Neural cell (in vitro differentiated cells): ENCODE results near the gene FUT6. TPM values are rescaled to one million over a fixed set of nuclear protein-coding genes. Genes with fewer than 3 reads are reported as not detected.
"Not testable (repeated sequence)": the region's sequence is repeated elsewhere in the genome, so short reads cannot be mapped to it uniquely, and the experiment has no call there.

Experiments
- H2AFZ ChIP-seq: fragments of 200-600, 300-800 bp; sonication (generic), shearing (Covaris generic); 2 replicates; pipeline ENCODE4 v1.6.0; 2014; ENCODE audit warnings: low read depth, mild to moderate bottlenecking, antibody characterized with exemption, low read length, moderate library complexity
- H3F3A ChIP-seq: fragments of 200-600 bp; shearing (Covaris generic); 2 replicates; pipeline ENCODE4 v1.6.1; 2016; ENCODE audit warnings: mild to moderate bottlenecking, moderate library complexity, mixed read lengths, antibody characterized with exemption, low read length; ENCODE audit not compliant: insufficient read depth, poor library complexity, severe bottlenecking
- H3K27ac ChIP-seq: fragments of 200-600, 300-800 bp; sonication (generic), shearing (Covaris generic); 2 replicates; pipeline ENCODE4 v1.5.1; 2014; ENCODE audit warnings: mild to moderate bottlenecking, low read length, moderate library complexity
- H3K27me3 ChIP-seq: fragments of 300-800, 200-600 bp; sonication (generic), shearing (Covaris generic); 2 replicates; pipeline ENCODE4 v1.6.0; 2014; ENCODE audit warnings: mild to moderate bottlenecking, low read depth, low read length, moderate library complexity; ENCODE audit not compliant: insufficient read depth
- H3K36me3 ChIP-seq: fragments of 300-800, 200-600 bp; sonication (generic), shearing (Covaris generic); 2 replicates; pipeline ENCODE4 v1.5.1; 2014; ENCODE audit warnings: mild to moderate bottlenecking, antibody characterized with exemption, low read length, moderate library complexity; ENCODE audit not compliant: insufficient read depth
- H3K4me2 ChIP-seq: fragments of 300-800, 200-600 bp; sonication (generic), shearing (Covaris generic); 2 replicates; pipeline ENCODE4 v1.6.0; 2014; ENCODE audit warnings: mild to moderate bottlenecking, low read length
- H3K4me3 ChIP-seq: fragments of 300-800, 200-600 bp; sonication (generic), shearing (Covaris generic); 2 replicates; pipeline ENCODE4 v1.5.1; 2014; ENCODE audit warnings: mild to moderate bottlenecking, low read length, moderate library complexity
- H3K79me2 ChIP-seq: fragments of 200-600 bp; shearing (Covaris generic); replicated peaks from 2 replicates; pipeline ENCODE4 v1.6.0; 2014; ENCODE audit warnings: mild to moderate bottlenecking, low read length, moderate library complexity; ENCODE audit not compliant: insufficient read depth
- H3K9ac ChIP-seq: fragments of 300-800, 200-600 bp; sonication (generic), shearing (Covaris generic); 2 replicates; pipeline ENCODE4 v1.6.1; 2016; ENCODE audit warnings: mild to moderate bottlenecking, low read length, mixed read lengths
- H3K9me2 ChIP-seq: fragments of 200-600 bp; shearing (Covaris generic); 2 replicates; pipeline ENCODE4 v1.6.1; 2016; ENCODE audit warnings: mild to moderate bottlenecking, low read length, mixed read lengths; ENCODE audit not compliant: insufficient read depth
- H3K9me3 ChIP-seq: fragments of 200-600, 300-800 bp; sonication (generic), shearing (Covaris generic); 2 replicates; pipeline ENCODE4 v1.6.1; 2016; ENCODE audit warnings: mild to moderate bottlenecking, mixed run types, low read length, moderate library complexity, mixed read lengths
- H4K20me1 ChIP-seq: fragments of 200-600 bp; shearing (Covaris generic); 2 replicates; pipeline ENCODE4 v1.6.1; 2016; ENCODE audit warnings: mild to moderate bottlenecking, mixed run types; ENCODE audit not compliant: insufficient read depth
- CTCF ChIP-seq: fragments of 450-650 bp; IDR thresholded peaks from 2 replicates; pipeline ENCODE4 v1.5.1; 2014; ENCODE audit warnings: antibody characterized with exemption, mild to moderate bottlenecking, moderate library complexity; ENCODE audit not compliant: poor library complexity, severe bottlenecking
- EP300 ChIP-seq: fragments of 450-650 bp; conservative IDR thresholded peaks from 2 replicates; pipeline ENCODE4 v1.6.1; 2014; ENCODE audit warnings: antibody characterized with exemption, mild to moderate bottlenecking, moderate library complexity; ENCODE audit not compliant: poor library complexity, severe bottlenecking
- EZH2 ChIP-seq: fragments of 200-600, 300-800 bp; shearing (Covaris generic), sonication (generic); IDR thresholded peaks from 2 replicates; pipeline ENCODE4 v1.6.1; 2014; ENCODE audit warnings: antibody characterized with exemption, low read length, borderline replicate concordance, mild to moderate bottlenecking; ENCODE audit not compliant: insufficient read depth, poor library complexity, severe bottlenecking
- MXI1 ChIP-seq: fragments of 450-650 bp; conservative IDR thresholded peaks from 2 replicates; pipeline ENCODE4 v1.6.1; 2014; ENCODE audit warnings: antibody characterized with exemption, mild to moderate bottlenecking; ENCODE audit not compliant: poor library complexity, severe bottlenecking
- POLR2AphosphoS5 ChIP-seq: IDR thresholded peaks from 2 replicates; pipeline ENCODE4 v1.6.1; 2012
- RAD21 ChIP-seq: fragments of 450-650 bp; conservative IDR thresholded peaks from 2 replicates; pipeline ENCODE4 v1.6.1; 2014; ENCODE audit warnings: antibody characterized with exemption, mild to moderate bottlenecking, moderate library complexity
- REST ChIP-seq: IDR thresholded peaks from 2 replicates; pipeline ENCODE4 v1.6.1; 2012; ENCODE audit warnings: borderline replicate concordance
- SMC3 ChIP-seq: fragments of 450-650 bp; conservative IDR thresholded peaks from 2 replicates; pipeline ENCODE4 v1.6.1; 2014; ENCODE audit warnings: antibody characterized with exemption, mild to moderate bottlenecking, moderate library complexity; ENCODE audit not compliant: poor library complexity
- TAF1 ChIP-seq: IDR thresholded peaks from 2 replicates; pipeline ENCODE4 v1.6.1; 2012; ENCODE audit warnings: low read depth
- polyA plus RNA-seq: library from polyadenylated mRNA; depleted of rRNA; stranded (reverse); fragments of >200 nt; gene quantifications from 2 replicates; pipeline ENCODE4 v1.2.3, GENCODE V29; 2014

FUT6 gene
- polyA plus RNA-seq, 1 donor from 2014 or later = not detected

- Histone ChIP-seq H3K27ac (no peak overlapping the region), H3K27me3 (no peaks in the 10 kb centered on the region), H3K79me2 (no peaks in the 10 kb centered on the region), H3K9me3 (no peaks in the 10 kb centered on the region), H3K4me2 (no peak overlapping the region), H3K9me2 (no peaks in the 10 kb centered on the region), H2AFZ (no peak overlapping the region), H3K36me3 (no peaks in the 10 kb centered on the region), H4K20me1 (no peaks in the 10 kb centered on the region), H3K9ac (no peak overlapping the region), H3F3A (no peaks in the 10 kb centered on the region), H3K4me3 (no peak overlapping the region)
- TF ChIP-seq CTCF = no peak
- no peak for TF ChIP-seq EZH2
- TF ChIP-seq SMC3 = no peak
- no peak for TF ChIP-seq POLR2AphosphoS5
- TF ChIP-seq REST = no peak
Measured at GRCh38 chr19:5844456-5845433, 5.2 kb upstream of the FUT6 start.

GRCh38 chr19:5843295-5843927, 3.9 kb upstream of the FUT6 start:
- no peaks in the 10 kb centered on the region for H3K36me3 ChIP-seq
- H3F3A ChIP-seq = no peaks in the 10 kb centered on the region
- no peak overlapping the region for H3K4me3 ChIP-seq
- H3K79me2 ChIP-seq = no peaks in the 10 kb centered on the region
- TF ChIP-seq CTCF (no peak), EZH2 (no peak), TAF1 (no peak), RAD21 (no peak), MXI1 (no peak), POLR2AphosphoS5 (no peak), REST (no peak), EP300 (no peak), SMC3 (no peak)
- no peak overlapping the region for H3K9ac ChIP-seq
- no peaks in the 10 kb centered on the region for H4K20me1 ChIP-seq
- H3K27me3 ChIP-seq = no peaks in the 10 kb centered on the region
- H3K9me2 ChIP-seq = no peaks in the 10 kb centered on the region
- H3K27ac ChIP-seq = no peak overlapping the region
- H3K4me2 ChIP-seq = no peak overlapping the region
- H3K9me3 ChIP-seq = no peaks in the 10 kb centered on the region
- H2AFZ ChIP-seq = no peak overlapping the region

- not testable (repeated sequence) for H3K36me3 ChIP-seq, H3K4me2 ChIP-seq, H2AFZ ChIP-seq, H3K9me3 ChIP-seq, H3K9me2 ChIP-seq, H3K27ac ChIP-seq, H4K20me1 ChIP-seq, H3F3A ChIP-seq, H3K27me3 ChIP-seq, H3K79me2 ChIP-seq, H3K4me3 ChIP-seq, H3K9ac ChIP-seq
Measured at GRCh38 chr19:5841735-5842111, 2.2 kb upstream of the FUT6 start.
